GM21529 (cell line): Measurements from ENCODE around the gene RRP12.
"Not testable (repeated sequence)": the region's sequence is repeated elsewhere in the genome, so short reads cannot be mapped to it uniquely, and the experiment has no call there.

ENCODE experiments used
- ATAC-seq: cut with Tn5 transposase; IDR thresholded peaks from one replicate; pipeline ENCODE4 v1.9.1; 2021; ENCODE audit not compliant: unreplicated experiment

RRP12 gene

GRCh38 chr10:97400665-97401454 lies at the start of gene RRP12:
TSS of gene RRP12 (minus strand) at chr10:97401340. CDS start at chr10:97401231, 109 bp downstream.
- peak; percentile 98 for ATAC-seq

GRCh38 chr10:97450828-97451227 lies 49.7 kb upstream of the RRP12 start:
- ATAC-seq: no peak

- ATAC-seq: peak; percentile 97
These were observed 44.8 kb upstream of the RRP12 start, which contains the start of the genes EXOSC1 and ZDHHC16 for GRCh38 chr10:97445722-97446639. TSS of gene EXOSC1 (minus strand) at chr10:97446006. CDS start at chr10:97445985, 21 bp downstream. TSS of gene ZDHHC16 (plus strand) at chr10:97446175. CDS start at chr10:97451676, 5,501 bp downstream.

- no peak for ATAC-seq
These were observed 44.2 kb upstream of the RRP12 start for GRCh38 chr10:97445357-97445721.

GRCh38 chr10:97444212-97444611 lies 43.1 kb upstream of the RRP12 start:
- ATAC-seq: no peak

- ATAC-seq: no peak
These were observed 41.1 kb upstream of the RRP12 start for GRCh38 chr10:97442277-97442676.

- no peak for ATAC-seq
These were observed 34.1 kb upstream of the RRP12 start for GRCh38 chr10:97435211-97435610.

- no peak for ATAC-seq
These were observed 33.4 kb upstream of the RRP12 start for GRCh38 chr10:97434557-97434956.

GRCh38 chr10:97434055-97434454 lies 32.9 kb upstream of the RRP12 start:
- no peak for ATAC-seq

GRCh38 chr10:97428572-97428981 lies 27.4 kb upstream of the RRP12 start:
- no peak for ATAC-seq

- no peak for ATAC-seq
These were observed 26.5 kb upstream of the RRP12 start for GRCh38 chr10:97427571-97428179.

- no peak for ATAC-seq
These were observed 25.8 kb upstream of the RRP12 start for GRCh38 chr10:97426776-97427570.

GRCh38 chr10:97425964-97426775 lies 25.0 kb upstream of the RRP12 start, which contains the start of gene PGAM1:
TSS of gene PGAM1 (plus strand) at chr10:97426191. CDS start at chr10:97426308, 117 bp downstream.
- peak; percentile 73 for ATAC-seq

GRCh38 chr10:97423757-97424098 lies 22.6 kb upstream of the RRP12 start:
- not testable (repeated sequence) for ATAC-seq

- no peak for ATAC-seq
These were observed 15.4 kb upstream of the RRP12 start for GRCh38 chr10:97416565-97416964.

- no peak for ATAC-seq
These were observed 11.8 kb upstream of the RRP12 start for GRCh38 chr10:97412891-97413304.

- no peak for ATAC-seq
These were observed 10.3 kb upstream of the RRP12 start for GRCh38 chr10:97411406-97411805.

GRCh38 chr10:97408496-97408992 lies 7.4 kb upstream of the RRP12 start:
- no peak for ATAC-seq

GRCh38 chr10:97407952-97408248 lies 6.8 kb upstream of the RRP12 start:
- ATAC-seq: no peak
